ENCODE results near the gene DHRS13.

DNA sequence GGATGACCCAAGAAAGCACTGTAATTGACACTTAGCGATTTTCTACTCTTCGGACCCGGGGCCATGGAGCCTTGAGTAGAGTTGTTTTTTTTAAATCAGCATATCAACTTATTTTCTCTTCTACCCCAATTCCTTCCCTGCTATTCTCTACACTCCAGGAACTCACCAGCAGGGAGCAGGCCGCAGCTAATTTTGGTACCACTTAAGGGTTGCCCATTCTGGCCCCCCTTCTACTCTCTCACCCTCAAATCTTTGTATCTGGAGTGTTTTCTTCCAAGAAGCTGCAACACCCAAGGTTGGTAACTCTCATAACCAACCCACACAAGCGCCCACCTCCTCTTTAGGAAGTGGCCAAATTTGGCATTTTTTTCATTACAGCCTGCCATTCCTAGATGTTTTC lies 53.6 kb downstream of the DHRS13 start:
- no peak for TF ChIP-seq FOS (IDR thresholded peaks at IDR 0.05; ENCODE audit: borderline replicate concordance, insufficient read depth, low read length)
- no peak for TF ChIP-seq MYC (IDR thresholded peaks at IDR 0.05; ENCODE audit: low read depth, low read length)

All from endothelial cell of umbilical vein (primary cell).